B cell (primary cell): ENCODE data around the gene POLR3B. TPM values are rescaled to one million over a fixed set of nuclear protein-coding genes. Genes with fewer than 3 reads are reported as not detected.

Source experiments
- ATAC-seq: fragments of 200-7000 bp; cut with Tn5 transposase; one replicate; pipeline ENCODE4 v1.10.0; 2021; ENCODE audit warnings: low read depth, mild to moderate bottlenecking, moderate number of reproducible peaks, moderate library complexity
- CTCF ChIA-PET: fragments of 350-600 bp; sonication (Branson Sonifier 250); formaldehyde crosslinking; loops from one replicate; lab custom pipeline; 2021; ENCODE audit warnings: antibody characterized with exemption, inconsistent platforms; lab: Charles Lee
- POLR2A ChIA-PET: fragments of 350-600 bp; sonication (Branson Sonifier 250); formaldehyde crosslinking; loops from one replicate; lab custom pipeline; 2021; ENCODE audit warnings: antibody characterized with exemption; lab: Charles Lee
- DNase-seq: peaks from one replicate; pipeline ENCODE4 v3.0.0; 2013
- H2AFZ ChIP-seq: 2 replicates; pipeline ENCODE4 v1.6.1; 2012; ENCODE audit warnings: mild to moderate bottlenecking, low read depth, low read length; ENCODE audit not compliant: insufficient read depth, poor library complexity, severe bottlenecking
- H3K27ac ChIP-seq, 2 donors: 1 replicate in 1 of 2; 2 replicates in 1 of 2; pipeline ENCODE4 v1.5.1; 2012 to 2013; ENCODE audit warnings: low read length in 2 of 2, mild to moderate bottlenecking in 2 of 2, moderate library complexity in 1 of 2
- H3K27me3 ChIP-seq, 4 experiments: fragments of 200-600 bp in 1 of 4; sonication (generic) in 1 of 4; replicated peaks in 1 of 4; 1 replicate in 2 of 4; 2 replicates in 2 of 4; pipeline versions ENCODE4 v1.6.1 to v1.7.0; 2013 to 2016; ENCODE audit warnings: low read length in 3 of 4, mild to moderate bottlenecking in 2 of 4, mixed read lengths in 1 of 4, moderate library complexity in 1 of 4; ENCODE audit not compliant: insufficient read depth in 4 of 4, control insufficient read depth in 3 of 4; ENCODE audit errors: control extremely low read depth in 1 of 4
- H3K36me3 ChIP-seq, 2 experiments: replicated peaks in 1 of 2; 1 replicate in 1 of 2; 2 replicates in 1 of 2; pipeline versions ENCODE4 v1.6.1 to v1.7.1; 2013; ENCODE audit warnings: low read length in 1 of 2; ENCODE audit not compliant: insufficient read depth in 2 of 2, control insufficient read depth in 1 of 2; ENCODE audit errors: control extremely low read depth in 1 of 2, extremely low read depth in 1 of 2
- H3K4me1 ChIP-seq, 2 donors: fragments of 200-600 bp in 1 of 2; sonication (generic) in 1 of 2; 1 replicate in 1 of 2; 2 replicates in 1 of 2; pipeline versions ENCODE4 v1.5.1 to v1.6.1; 2013 to 2017; ENCODE audit warnings: low read length in 2 of 2; ENCODE audit not compliant: control insufficient read depth in 2 of 2, insufficient read depth in 2 of 2
- H3K4me2 ChIP-seq: replicated peaks from 2 replicates; pipeline ENCODE3; 2012; ENCODE audit warnings: mild to moderate bottlenecking, low read depth, low read length; ENCODE audit not compliant: poor library complexity, severe bottlenecking
- H3K4me3 ChIP-seq, 5 experiments: fragments of 200-600 bp in 1 of 5; sonication (generic) in 1 of 5; 1 replicate in 3 of 5; 2 replicates in 2 of 5; pipeline versions ENCODE4 v1.5.1 to v1.7.0; 2011 to 2016; ENCODE audit warnings: low read length in 4 of 5, mild to moderate bottlenecking in 4 of 5, low read depth in 2 of 5, control low read depth in 1 of 5, moderate library complexity in 1 of 5; ENCODE audit not compliant: insufficient read depth in 1 of 5; ENCODE audit errors: control extremely low read depth in 1 of 5, extremely low read depth in 1 of 5
- H3K79me2 ChIP-seq: fragments of 200-600 bp; sonication (generic); one replicate; pipeline ENCODE4 v1.6.0; 2016; ENCODE audit warnings: low read length; ENCODE audit not compliant: control insufficient read depth, insufficient read depth
- H3K9ac ChIP-seq: fragments of 200-600 bp; sonication (generic); 2 replicates; pipeline ENCODE4 v1.6.1; 2017; ENCODE audit warnings: mild to moderate bottlenecking, low read length, moderate library complexity
- H3K9me3 ChIP-seq, 3 donors: one replicate each; pipeline versions ENCODE4 v1.6.1 to v1.7.1; 2013; ENCODE audit warnings: low read length in 2 of 3; ENCODE audit not compliant: control insufficient read depth in 2 of 3, insufficient read depth in 1 of 3; ENCODE audit errors: control extremely low read depth in 1 of 3
- H4K20me1 ChIP-seq: 2 replicates; pipeline ENCODE4 v1.6.0; 2012; ENCODE audit warnings: mild to moderate bottlenecking, low read length; ENCODE audit not compliant: insufficient read depth, control insufficient read depth, poor library complexity, severe bottlenecking
- H3K27ac Mint-ChIP-seq: one replicate; pipeline ENCODE4 v1.8.0; 2021; ENCODE audit warnings: mixed read lengths
- H3K27me3 Mint-ChIP-seq: one replicate; pipeline ENCODE4 v1.8.0; 2021; ENCODE audit warnings: mixed read lengths
- H3K4me1 Mint-ChIP-seq: one replicate; pipeline ENCODE4 v1.8.0; 2021; ENCODE audit warnings: mixed read lengths
- H3K4me3 Mint-ChIP-seq: one replicate; pipeline ENCODE4 v1.8.0; 2021; ENCODE audit warnings: mixed read lengths
- H3K9me3 Mint-ChIP-seq: one replicate; pipeline ENCODE4 v1.8.0; 2022; ENCODE audit warnings: mixed read lengths; ENCODE audit not compliant: insufficient read depth
- EZH2 ChIP-seq: IDR thresholded peaks from 2 replicates; pipeline ENCODE4 v1.6.1; 2012; ENCODE audit warnings: borderline replicate concordance, low read depth, mild to moderate bottlenecking, moderate library complexity, low read length; ENCODE audit not compliant: insufficient read depth, poor library complexity, severe bottlenecking
- WGBS: methylation state at CpG from one replicate; pipeline ENCODE4 v1.1.5; 2013; ENCODE audit warnings: missing lambda C conversion rate; ENCODE audit not compliant: insufficient coverage; 5-methylcytosine and 5-hydroxymethylcytosine counted together
- intact Hi-C: fragments of 100-400 bp; cut with micrococcal nuclease; formaldehyde crosslinking; loops from one replicate; pipeline ENCODE4 v1.10.0; 2022
- polyA plus RNA-seq: library from polyadenylated mRNA; depleted of rRNA; stranded (reverse); fragments of >200 nt; gene quantifications from 2 replicates; pipeline ENCODE4 v1.2.3, GENCODE V29; 2012
- total RNA-seq, 2 donors: library from RNA; stranded (reverse); fragments of 120-200 nt in 1 of 2; gene quantifications; 1 replicate in 1 of 2; 2 replicates in 1 of 2; pipeline versions ENCODE4 v1.2.3 to v1.2.4, GENCODE V29; 2013 to 2022
- TF ChIP-seq, protein P1 (sequence below): fragments of 200-600 bp; IDR thresholded peaks from one replicate; pipeline ENCODE4 v1.8.0; 2022; ENCODE audit warnings: antibody characterized with exemption, mild to moderate bottlenecking

Gene POLR3B
- total and polyA plus RNA-seq, 2 donors (not counting 1 experiment from before 2014, with no cell fraction given): 1.3 to 9.7 TPM

DNA sequence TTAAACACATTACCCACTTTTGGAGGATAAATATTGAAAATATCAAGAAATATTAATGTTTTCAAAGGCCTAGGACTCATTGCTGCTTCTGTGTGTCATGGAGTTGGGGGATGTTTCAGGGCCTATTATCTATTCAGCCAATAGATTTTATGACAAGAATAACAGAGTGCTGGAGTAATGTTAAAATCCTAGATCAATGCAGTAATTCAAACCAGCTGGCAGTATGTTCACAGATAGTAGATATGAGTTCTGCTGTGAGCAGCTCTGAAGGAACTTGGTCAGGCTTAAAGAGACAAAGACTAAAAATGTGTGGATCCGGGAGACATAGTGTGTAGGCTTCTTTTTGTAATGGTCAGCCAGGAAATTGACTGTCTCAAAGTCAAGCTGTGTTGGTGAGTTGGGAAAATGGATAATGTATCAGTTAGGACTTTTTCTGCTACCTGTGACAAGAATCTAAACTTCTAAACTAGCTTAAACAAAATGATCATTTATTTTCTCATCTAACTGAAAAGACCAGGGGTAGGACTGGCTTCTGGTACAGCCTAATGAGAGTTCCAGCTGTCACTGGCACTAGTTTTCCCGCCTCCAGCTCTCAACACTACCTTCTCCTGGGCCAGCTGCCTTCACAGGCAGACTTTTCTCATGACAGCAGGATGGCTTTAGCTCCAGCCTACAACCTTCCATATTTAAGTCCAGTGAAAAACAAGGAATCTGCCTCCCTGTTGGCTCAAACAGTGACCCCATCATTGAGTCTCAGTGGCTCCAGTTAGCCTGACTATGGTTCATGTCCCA, 16.3 kb upstream of the POLR3B start:
- Histone ChIP-seq H3K79me2 (no peaks in the 10 kb centered on the region), H3K9ac (no peak overlapping the region), H3K4me2 (no peak overlapping the region), H4K20me1 (peaks cover 33% of the 10 kb centered on the region), H3K4me1 (no peaks in the 10 kb centered on the region), H3K27ac (no peak overlapping the region), H3K9me3 (no peaks in the 10 kb centered on the region), H2AFZ (no peak overlapping the region), H3K4me3 (no peak overlapping the region), H3K27me3 (no peaks in the 10 kb centered on the region), H3K36me3 (peaks cover 8 to 70% of the 10 kb centered on the region in 2 experiments)
- H3K9me3 Mint-ChIP-seq: no peaks in the 10 kb centered on the region
- H3K27me3 Mint-ChIP-seq: no peaks in the 10 kb centered on the region
- ChIA-PET POLR2A (no interaction called here), CTCF (interaction anchor here (1.5 to 2.4 kb wide), 2 partner anchors 114 to 115 kb away, joined by 5 read pairs; no protein-coding TSS in a partner anchor)
- TF ChIP-seq EZH2: no peak
- TF ChIP-seq, protein P1, sequence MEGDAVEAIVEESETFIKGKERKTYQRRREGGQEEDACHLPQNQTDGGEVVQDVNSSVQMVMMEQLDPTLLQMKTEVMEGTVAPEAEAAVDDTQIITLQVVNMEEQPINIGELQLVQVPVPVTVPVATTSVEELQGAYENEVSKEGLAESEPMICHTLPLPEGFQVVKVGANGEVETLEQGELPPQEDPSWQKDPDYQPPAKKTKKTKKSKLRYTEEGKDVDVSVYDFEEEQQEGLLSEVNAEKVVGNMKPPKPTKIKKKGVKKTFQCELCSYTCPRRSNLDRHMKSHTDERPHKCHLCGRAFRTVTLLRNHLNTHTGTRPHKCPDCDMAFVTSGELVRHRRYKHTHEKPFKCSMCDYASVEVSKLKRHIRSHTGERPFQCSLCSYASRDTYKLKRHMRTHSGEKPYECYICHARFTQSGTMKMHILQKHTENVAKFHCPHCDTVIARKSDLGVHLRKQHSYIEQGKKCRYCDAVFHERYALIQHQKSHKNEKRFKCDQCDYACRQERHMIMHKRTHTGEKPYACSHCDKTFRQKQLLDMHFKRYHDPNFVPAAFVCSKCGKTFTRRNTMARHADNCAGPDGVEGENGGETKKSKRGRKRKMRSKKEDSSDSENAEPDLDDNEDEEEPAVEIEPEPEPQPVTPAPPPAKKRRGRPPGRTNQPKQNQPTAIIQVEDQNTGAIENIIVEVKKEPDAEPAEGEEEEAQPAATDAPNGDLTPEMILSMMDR: no peak
- no peak for ATAC-seq
- no peak overlapping the region for H3K27ac Mint-ChIP-seq
- intact Hi-C loops: no loop called here
- no peak for DNase-seq
- peaks cover 7% of the 10 kb centered on the region for H3K4me1 Mint-ChIP-seq
- no peak overlapping the region for H3K4me3 Mint-ChIP-seq
- 94% methylated on average over 2 of the region's 2 CpGs for WGBS
